GM12872 (cell line): Measurements from ENCODE around the gene SEC61A1.

Experiments
- TF ChIP-seq, protein P1 (sequence below): IDR thresholded peaks from 3 replicates; pipeline ENCODE4 v1.5.1; 2011; ENCODE audit warnings: low read depth, mild to moderate bottlenecking, low read length, moderate library complexity; ENCODE audit not compliant: insufficient read depth

The SEC61A1 gene

DNA sequence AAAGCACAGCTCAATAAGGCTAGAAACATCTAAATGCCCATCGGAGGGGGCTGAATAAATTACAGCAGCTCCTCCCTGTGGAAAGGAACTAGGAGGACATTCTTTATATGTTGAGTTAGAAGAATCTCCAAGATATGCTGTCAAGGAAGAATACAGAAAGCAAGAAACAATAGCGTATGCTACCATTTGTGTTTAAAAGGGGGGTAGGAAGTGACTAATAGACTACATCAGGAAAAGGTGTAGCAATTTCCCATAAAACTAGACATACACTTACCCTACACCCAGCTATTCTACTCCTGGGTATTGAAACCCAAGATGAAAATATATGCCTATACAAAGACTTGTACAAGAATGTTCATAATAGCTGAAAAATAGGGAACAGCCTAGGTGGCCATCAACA, 21.6 kb downstream of the SEC61A1 start:
- TF ChIP-seq, protein P1, sequence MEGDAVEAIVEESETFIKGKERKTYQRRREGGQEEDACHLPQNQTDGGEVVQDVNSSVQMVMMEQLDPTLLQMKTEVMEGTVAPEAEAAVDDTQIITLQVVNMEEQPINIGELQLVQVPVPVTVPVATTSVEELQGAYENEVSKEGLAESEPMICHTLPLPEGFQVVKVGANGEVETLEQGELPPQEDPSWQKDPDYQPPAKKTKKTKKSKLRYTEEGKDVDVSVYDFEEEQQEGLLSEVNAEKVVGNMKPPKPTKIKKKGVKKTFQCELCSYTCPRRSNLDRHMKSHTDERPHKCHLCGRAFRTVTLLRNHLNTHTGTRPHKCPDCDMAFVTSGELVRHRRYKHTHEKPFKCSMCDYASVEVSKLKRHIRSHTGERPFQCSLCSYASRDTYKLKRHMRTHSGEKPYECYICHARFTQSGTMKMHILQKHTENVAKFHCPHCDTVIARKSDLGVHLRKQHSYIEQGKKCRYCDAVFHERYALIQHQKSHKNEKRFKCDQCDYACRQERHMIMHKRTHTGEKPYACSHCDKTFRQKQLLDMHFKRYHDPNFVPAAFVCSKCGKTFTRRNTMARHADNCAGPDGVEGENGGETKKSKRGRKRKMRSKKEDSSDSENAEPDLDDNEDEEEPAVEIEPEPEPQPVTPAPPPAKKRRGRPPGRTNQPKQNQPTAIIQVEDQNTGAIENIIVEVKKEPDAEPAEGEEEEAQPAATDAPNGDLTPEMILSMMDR = no peak

DNA sequence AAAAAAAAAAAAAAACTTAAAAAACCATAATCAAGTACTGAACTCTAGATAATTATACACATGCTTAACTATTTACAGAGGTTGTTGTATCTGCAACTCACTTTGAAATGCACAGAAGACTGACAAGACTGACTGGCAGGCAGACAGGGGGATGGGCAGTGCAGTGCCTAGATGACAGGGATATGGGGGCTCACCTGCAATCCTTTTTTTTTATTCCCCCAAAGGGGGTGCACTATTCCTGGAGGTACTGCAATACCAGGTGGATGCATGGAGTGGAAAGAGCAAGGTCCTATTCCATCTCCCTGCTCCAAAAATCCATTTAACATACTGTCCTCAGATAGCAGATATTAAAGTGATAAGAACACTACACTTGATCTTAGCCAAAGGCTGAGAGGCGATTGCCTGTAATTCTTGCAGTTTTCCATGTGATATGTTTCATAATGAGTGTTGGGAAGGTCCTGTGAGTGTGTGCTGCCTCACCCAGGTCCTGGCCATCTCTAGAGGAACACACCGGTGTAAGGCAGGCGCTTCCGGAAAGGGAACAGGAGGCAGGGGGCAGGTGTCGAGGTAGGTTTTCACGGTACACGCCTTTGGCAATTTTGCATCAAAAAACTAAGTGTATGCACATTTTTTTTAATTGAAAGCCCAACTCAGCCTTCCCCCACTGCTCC, 22.7 kb downstream of the SEC61A1 start:
- TF ChIP-seq, protein P1 = no peak

DNA sequence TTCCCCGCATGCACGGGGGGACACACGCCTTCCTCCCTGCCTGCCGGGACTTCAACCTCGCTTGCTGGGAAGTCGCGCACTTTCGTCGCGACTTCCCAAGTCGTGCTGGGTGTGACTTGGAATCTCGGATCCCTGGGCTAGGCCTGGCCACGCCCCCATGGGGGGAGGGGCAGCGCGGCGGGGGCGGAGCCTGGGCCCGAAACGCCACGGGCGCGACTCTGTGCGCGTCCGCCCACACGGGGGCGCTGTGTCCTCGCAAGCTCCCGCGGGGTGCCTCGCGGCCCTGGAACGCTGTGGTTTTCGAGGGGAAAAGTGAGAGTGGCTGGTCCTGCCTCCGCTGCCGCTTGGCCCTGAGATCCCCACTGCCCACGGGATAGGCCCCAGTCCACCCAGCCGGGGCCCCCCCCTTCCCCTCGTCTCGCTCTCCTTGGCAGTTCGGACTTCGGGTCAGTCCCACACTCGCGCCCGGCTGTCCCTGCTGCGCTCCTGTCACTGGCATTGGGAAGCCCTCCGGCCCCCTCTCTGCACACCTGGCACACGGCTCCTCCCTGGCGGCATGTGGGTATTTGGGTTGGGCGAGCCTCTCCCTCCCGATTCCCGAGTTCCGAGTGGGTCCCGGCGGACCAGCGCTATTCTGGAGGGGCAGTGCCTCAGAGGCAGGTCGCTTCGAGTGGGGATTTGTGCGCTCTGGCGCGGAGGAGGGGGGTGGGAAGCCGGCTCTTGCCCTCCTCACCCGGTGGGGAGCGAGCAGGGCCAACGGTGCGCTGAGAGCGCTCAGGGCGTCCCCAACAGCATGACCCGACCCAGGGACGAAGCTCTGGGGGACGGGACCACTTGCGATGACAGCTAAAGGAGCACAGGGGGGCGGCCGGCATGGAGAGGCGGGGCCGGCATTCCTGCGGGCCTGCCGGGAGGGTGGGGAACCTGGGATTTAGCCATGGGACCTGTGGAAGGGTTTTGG, 23.6 kb downstream of the SEC61A1 start:
- TF ChIP-seq, protein P1 = peak; percentile 91

DNA sequence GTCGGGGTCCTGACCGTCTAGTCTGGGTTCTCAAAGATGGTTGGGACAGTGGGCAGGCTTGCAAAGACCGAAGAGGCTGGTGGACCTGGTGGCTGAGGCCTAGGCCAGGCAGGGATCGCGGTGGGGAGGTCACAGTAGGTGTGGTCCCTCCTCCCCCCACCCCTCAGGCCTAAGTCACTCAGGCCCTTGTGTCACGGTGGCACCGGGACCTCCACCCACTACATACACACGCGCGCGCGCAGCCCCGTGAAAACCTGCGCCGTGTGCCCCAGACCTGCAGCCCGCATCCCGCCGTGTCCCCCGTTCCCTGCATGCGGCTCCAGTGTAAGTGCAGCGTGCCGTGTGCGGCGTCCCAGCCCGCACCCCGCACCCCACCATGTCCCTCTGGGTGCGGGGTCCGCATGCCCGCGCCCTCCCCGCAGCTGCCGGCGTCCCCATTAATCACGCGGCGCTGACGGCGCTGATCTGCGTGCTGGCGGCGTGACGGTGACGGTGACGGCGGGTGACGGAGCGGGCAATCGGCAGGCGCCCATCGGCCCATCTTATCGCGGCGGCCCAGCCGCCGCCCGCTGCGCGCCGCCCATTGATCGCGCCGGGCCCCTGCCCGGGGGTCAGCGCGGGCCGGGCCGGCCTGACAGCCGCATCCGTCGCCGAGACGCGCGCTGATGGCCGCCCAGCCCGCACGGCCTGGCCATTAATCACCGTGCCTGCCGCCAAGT, 24.4 kb downstream of the SEC61A1 start:
- TF ChIP-seq, protein P1 = no peak

DNA sequence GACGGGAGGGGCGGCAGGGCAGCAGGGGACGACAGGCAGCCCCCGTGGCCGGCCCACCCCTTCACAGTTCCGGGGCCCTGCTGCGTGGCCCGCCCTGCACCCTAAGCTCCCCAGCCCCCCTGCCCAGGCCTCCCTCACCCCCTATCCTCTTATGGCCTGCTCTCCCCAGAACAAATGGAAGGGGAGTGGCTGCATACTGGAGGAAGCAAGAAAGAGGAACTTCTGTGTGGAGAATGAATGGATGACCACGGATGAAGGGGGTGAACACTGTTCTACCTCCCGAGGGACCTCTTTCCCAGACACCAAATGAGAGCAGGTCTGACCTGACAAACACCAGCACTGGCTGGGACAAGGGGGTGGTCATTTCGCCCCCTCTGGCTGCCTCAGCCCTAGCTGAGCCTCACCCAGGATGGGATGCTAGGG, 25.0 kb downstream of the SEC61A1 start:
- TF ChIP-seq, protein P1 = no peak

DNA sequence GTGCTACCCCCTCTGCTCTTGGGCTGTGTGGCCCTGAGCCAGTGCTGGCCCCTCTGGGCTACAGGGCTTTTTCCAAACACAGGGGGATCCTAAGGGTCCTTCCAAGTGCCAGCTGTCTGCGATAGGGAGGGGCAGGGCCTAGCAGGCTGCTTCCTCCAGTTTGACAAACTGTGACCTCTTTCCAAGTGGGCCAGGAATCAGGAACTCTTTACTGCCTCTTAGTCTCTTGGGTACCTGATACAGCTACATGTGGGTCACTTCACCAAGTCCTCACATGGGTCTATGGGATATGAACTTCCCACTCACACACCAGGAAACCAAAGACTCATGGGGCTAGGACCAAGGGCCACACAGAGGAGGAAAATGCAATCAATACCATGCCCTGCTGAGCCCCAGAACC, 25.4 kb downstream of the SEC61A1 start:
- TF ChIP-seq, protein P1 = no peak

DNA sequence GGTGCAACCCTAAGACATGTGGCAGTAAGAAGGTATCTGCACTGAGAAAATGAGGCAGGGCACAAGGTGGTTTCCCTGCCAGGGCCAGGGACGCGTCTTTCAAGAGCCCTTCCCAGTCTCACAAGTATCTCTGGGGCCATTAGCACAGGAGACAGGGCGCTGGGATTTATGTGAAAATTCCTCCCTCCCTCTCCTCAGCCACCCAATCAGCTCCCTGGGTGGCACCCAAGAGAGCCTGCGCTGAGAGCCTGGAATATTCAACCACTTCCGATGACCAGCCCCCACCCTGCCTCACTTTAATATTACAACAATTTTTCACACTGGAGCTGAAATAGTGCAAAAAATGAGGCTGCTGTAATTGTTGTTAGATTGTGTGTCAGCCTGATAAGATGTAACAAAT, 26.1 kb downstream of the SEC61A1 start:
- TF ChIP-seq, protein P1 = no peak
